Smooth muscle cell (in vitro differentiated cells): ENCODE data around the gene SLC49A3. TPM values are rescaled to one million over a fixed set of nuclear protein-coding genes. Genes with fewer than 3 reads are reported as not detected.

Experiments
- DNase-seq: peaks from one replicate; lab custom pipeline; 2025; ENCODE audit not compliant: unreplicated experiment; lab: John Stamatoyannopoulos, UW
- H2AFZ ChIP-seq: fragments of 200-600 bp; sonication (generic); 2 replicates; pipeline ENCODE4 v1.6.0; 2016; ENCODE audit warnings: antibody characterized with exemption, low read depth, mild to moderate bottlenecking
- H3F3A ChIP-seq: fragments of 200-600 bp; sonication (generic); 2 replicates; pipeline ENCODE4 v1.6.0; 2017; ENCODE audit warnings: antibody characterized with exemption, low read depth
- H3K27ac ChIP-seq: fragments of 200-600 bp; sonication (generic); 2 replicates; pipeline ENCODE4 v1.5.1; 2016; ENCODE audit warnings: low read depth, mild to moderate bottlenecking
- H3K27me3 ChIP-seq: fragments of 200-600 bp; sonication (generic); 2 replicates; pipeline ENCODE4 v1.6.1; 2016; ENCODE audit warnings: low read depth, mild to moderate bottlenecking
- H3K36me3 ChIP-seq: fragments of 200-600 bp; sonication (generic); 2 replicates; pipeline ENCODE4 v1.5.1; 2016; ENCODE audit warnings: low read depth
- H3K4me1 ChIP-seq: fragments of 200-600 bp; sonication (generic); 2 replicates; pipeline ENCODE4 v1.5.1; 2016; ENCODE audit warnings: low read depth
- H3K4me2 ChIP-seq: fragments of 200-600 bp; sonication (generic); 2 replicates; pipeline ENCODE4 v1.6.0; 2016; ENCODE audit warnings: mild to moderate bottlenecking
- H3K4me3 ChIP-seq: fragments of 200-600 bp; sonication (generic); 2 replicates; pipeline ENCODE4 v1.5.1; 2016; ENCODE audit warnings: mild to moderate bottlenecking
- H3K79me2 ChIP-seq: fragments of 200-600 bp; sonication (generic); 2 replicates; pipeline ENCODE4 v1.6.0; 2016; ENCODE audit warnings: low read depth, mild to moderate bottlenecking
- H3K9ac ChIP-seq: fragments of 200-600 bp; sonication (generic); 2 replicates; pipeline ENCODE4 v1.6.0; 2016; ENCODE audit warnings: low read depth
- H3K9me3 ChIP-seq: fragments of 200-600 bp; sonication (generic); replicated peaks from 2 replicates; pipeline ENCODE4 v1.5.1; 2016; ENCODE audit warnings: low read depth
- H4K20me1 ChIP-seq: fragments of 200-600 bp; sonication (generic); 2 replicates; pipeline ENCODE4 v1.6.0; 2016; ENCODE audit warnings: low read depth
- WGBS: methylation state at CpG from one replicate; pipeline ENCODE4 v1.1.7; 2016; ENCODE audit warnings: low lambda C conversion rate; 5-methylcytosine and 5-hydroxymethylcytosine counted together
- polyA plus RNA-seq: library from polyadenylated mRNA; unstranded; fragments of >200 nt; fragmentation: Nextera tagmentation; extraction: Ambion mirVana; gene quantifications from 2 replicates; pipeline ENCODE4 v1.2.1, GENCODE V29; 2016
- total RNA-seq: library from RNA; depleted of rRNA; stranded (reverse); fragments of >200 nt; gene quantifications from 2 replicates; pipeline ENCODE4 v1.2.3, GENCODE V29; 2014
- TF ChIP-seq, protein P1 (sequence below): fragments of 200-600 bp; sonication (generic); IDR thresholded peaks from 2 replicates; pipeline ENCODE4 v1.5.1; 2017; ENCODE audit warnings: borderline replicate concordance, mild to moderate bottlenecking, antibody characterized with exemption; ENCODE audit not compliant: insufficient read depth, poor library complexity, severe bottlenecking

Gene SLC49A3
- total and polyA plus RNA-seq, 2 experiments from 2014 or later = 26.4 to 40.2 TPM

- H3K9ac ChIP-seq = no peak overlapping the region
- H3K4me3 ChIP-seq = no peak overlapping the region
- H3K4me2 ChIP-seq = no peak overlapping the region
- TF ChIP-seq, protein P1, sequence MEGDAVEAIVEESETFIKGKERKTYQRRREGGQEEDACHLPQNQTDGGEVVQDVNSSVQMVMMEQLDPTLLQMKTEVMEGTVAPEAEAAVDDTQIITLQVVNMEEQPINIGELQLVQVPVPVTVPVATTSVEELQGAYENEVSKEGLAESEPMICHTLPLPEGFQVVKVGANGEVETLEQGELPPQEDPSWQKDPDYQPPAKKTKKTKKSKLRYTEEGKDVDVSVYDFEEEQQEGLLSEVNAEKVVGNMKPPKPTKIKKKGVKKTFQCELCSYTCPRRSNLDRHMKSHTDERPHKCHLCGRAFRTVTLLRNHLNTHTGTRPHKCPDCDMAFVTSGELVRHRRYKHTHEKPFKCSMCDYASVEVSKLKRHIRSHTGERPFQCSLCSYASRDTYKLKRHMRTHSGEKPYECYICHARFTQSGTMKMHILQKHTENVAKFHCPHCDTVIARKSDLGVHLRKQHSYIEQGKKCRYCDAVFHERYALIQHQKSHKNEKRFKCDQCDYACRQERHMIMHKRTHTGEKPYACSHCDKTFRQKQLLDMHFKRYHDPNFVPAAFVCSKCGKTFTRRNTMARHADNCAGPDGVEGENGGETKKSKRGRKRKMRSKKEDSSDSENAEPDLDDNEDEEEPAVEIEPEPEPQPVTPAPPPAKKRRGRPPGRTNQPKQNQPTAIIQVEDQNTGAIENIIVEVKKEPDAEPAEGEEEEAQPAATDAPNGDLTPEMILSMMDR = no peak
- no peaks in the 10 kb centered on the region for H3K36me3 ChIP-seq
- H3K27me3 ChIP-seq = no peaks in the 10 kb centered on the region
- H3F3A ChIP-seq = no peaks in the 10 kb centered on the region
- no peak for DNase-seq
- no peaks in the 10 kb centered on the region for H3K4me1 ChIP-seq
- no peaks in the 10 kb centered on the region for H4K20me1 ChIP-seq
- H3K9me3 ChIP-seq = no peaks in the 10 kb centered on the region
- WGBS = 92% methylated on average over 25 of the region's 29 CpGs
- no peak overlapping the region for H2AFZ ChIP-seq
- H3K27ac ChIP-seq = no peak overlapping the region
- H3K79me2 ChIP-seq = no peaks in the 10 kb centered on the region
Measured at GRCh38 chr4:653831-654502, 35.0 kb downstream of the SLC49A3 start.

- Histone ChIP-seq H3K4me3 (no peak overlapping the region), H3F3A (no peaks in the 10 kb centered on the region), H3K4me2 (no peak overlapping the region), H3K36me3 (no peaks in the 10 kb centered on the region), H4K20me1 (no peaks in the 10 kb centered on the region), H3K79me2 (no peaks in the 10 kb centered on the region), H2AFZ (no peak overlapping the region), H3K4me1 (no peaks in the 10 kb centered on the region), H3K9ac (no peak overlapping the region), H3K27me3 (no peaks in the 10 kb centered on the region), H3K9me3 (no peaks in the 10 kb centered on the region), H3K27ac (no peak overlapping the region)
- TF ChIP-seq, protein P1 = no peak
- no peak for DNase-seq
- 95% methylated on average over 35 of the region's 35 CpGs for WGBS
Measured at GRCh38 chr4:653080-653821, 35.7 kb downstream of the SLC49A3 start.

DNA sequence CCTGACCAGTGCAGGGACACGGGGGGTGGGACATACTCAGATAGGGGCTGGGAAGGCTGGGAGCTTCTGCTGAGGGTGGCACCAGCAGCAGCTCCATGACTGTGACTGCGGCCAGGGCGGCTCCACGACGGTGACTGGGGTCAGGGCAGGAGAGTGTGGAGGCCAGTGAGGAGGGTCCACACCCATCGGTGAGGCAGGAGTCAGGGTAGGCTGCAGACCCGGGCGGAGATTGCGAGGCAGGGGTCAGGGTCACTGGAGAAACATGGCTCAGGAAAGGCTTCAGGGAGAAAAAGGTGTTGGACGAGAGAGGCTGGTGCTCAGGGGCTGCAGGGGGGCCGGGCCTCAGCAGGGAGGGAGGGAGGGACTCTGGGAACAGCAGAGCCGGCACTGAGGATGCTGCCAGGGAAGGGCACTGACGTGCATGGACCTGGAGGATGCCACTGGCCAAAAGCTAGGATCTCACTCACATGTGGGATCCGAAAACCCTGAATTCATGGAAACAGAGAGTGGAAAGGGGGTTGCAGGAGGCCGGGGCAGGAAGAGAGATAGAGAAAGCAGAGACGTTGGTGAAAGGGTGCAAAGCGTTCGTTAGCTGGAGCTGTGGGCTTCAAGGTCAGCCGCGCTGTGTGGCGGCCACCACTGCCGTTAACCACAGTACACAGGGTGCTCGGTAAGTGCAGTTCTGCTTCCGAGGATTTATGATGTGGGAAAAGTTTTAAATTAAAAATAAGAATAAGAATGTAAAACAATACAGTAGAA lies 36.9 kb downstream of the SLC49A3 start:
- Histone ChIP-seq H3K79me2 (no peaks in the 10 kb centered on the region), H4K20me1 (no peaks in the 10 kb centered on the region), H3F3A (no peaks in the 10 kb centered on the region), H3K4me1 (no peaks in the 10 kb centered on the region), H3K9ac (no peak overlapping the region), H3K4me3 (no peak overlapping the region), H2AFZ (no peak overlapping the region), H3K27me3 (no peaks in the 10 kb centered on the region), H3K36me3 (no peaks in the 10 kb centered on the region), H3K9me3 (no peaks in the 10 kb centered on the region), H3K27ac (no peak overlapping the region), H3K4me2 (no peak overlapping the region)
- TF ChIP-seq, protein P1 = no peak
- DNase-seq = no peak
- WGBS = 90% methylated on average over 22 of the region's 24 CpGs
